CD4-positive, alpha-beta T cell treated with Interleukin-21 for 1 hour (primary cell): ENCODE data around the gene UQCRC1.

ENCODE experiments used
- DNase-seq: peaks from one replicate; pipeline ENCODE4 v3.0.0-alpha.2; 2020

UQCRC1 gene

DNA sequence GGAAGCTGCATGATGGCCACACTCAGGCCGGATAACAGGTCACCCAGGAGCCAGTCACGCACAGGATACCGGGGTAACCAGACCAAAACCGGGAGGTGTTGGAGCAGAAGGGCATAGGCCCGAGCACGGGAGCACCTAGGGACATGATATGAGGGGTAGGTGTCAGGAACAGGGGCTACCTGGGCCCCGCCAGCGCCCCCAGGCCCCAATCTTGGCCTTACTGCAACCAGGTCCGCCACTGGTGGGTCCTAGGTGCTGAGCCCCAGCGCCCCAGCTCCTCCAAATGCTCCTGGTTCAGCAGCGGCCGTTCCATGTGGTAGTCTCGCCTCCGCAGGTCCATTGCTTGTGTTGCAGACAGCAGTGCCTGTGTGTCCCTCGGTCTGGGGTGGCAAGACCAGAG lies 23.8 kb upstream of the UQCRC1 start:
- DNase-seq, result no peak

DNA sequence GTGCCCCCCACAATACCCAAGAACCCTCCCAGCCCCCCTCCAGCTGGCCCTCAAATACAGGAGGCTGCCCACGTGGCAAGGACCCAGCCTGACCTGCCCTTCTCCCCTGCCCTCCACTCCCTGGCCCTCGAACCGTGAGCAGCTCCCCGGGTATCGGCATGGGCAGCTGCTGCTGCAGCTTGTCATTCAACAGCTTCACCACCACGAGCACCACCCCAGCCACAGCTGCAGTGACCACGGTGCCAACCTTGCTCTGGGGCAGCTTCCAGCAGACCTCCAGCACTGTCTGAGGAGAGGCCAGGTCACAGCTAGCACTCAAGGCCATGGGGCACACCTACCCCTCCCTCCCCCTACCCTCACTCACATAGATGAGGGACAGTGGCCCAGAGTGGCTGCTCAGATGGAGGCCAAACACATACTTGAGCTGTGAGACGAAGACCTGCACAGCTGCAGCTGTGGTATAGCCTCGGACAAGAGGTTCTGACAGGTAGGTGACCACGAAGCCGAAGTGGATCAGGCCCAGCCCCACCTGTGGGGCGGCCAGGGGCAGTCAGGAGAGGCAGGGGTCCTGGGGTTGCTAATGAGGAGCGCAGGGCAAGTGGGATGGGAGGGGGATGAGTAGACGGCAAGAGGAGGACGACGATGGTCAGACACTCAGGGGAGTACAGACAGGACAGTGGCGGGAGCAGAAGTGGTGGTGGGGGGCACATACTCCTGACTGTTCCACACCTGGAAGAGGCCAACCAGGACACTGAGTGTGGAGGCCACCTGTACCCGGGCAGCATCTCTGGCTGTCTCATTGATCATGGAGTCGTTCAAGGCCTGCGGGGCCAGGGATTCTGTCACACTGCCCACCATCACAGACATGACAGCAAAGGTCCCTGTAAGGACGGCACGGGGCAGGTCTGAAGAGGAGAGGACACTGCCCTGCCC lies 22.3 kb upstream of the UQCRC1 start:
- DNase-seq, result no peak

GRCh38 chr3:48630833-48631232 lies 21.4 kb upstream of the UQCRC1 start:
- DNase-seq, result no peak

- no peak for DNase-seq
Measured at GRCh38 chr3:48630407-48630806, 21.0 kb upstream of the UQCRC1 start.

DNA sequence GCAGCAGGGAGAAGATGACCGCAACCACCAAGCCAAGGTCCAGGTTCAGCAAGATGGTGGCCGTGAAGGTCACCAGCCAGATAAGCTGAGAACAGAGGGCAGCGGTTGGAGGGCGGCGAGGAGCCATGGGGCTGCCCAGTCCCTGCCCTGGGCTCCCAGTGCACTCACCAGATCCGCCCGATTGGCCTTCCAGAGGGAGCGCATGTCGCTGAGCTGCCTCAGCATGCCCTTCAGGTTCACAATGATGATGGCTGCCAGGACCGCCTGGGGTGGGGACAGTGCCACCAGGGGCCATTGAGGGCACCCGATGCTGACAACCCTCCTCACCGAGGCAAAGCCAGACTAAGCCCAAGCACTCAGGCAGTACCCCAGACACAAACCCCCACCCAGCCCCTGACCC lies 20.4 kb upstream of the UQCRC1 start:
- DNase-seq, result no peak

GRCh38 chr3:48628277-48629017 lies 19.0 kb upstream of the UQCRC1 start:
- DNase-seq, result no peak

GRCh38 chr3:48625600-48625999 lies 16.2 kb upstream of the UQCRC1 start:
- DNase-seq, result no peak

- DNase-seq, result no peak
Measured at GRCh38 chr3:48624767-48625166, 15.3 kb upstream of the UQCRC1 start.

- no peak for DNase-seq
Measured at GRCh38 chr3:48623851-48624547, 14.6 kb upstream of the UQCRC1 start.

DNA sequence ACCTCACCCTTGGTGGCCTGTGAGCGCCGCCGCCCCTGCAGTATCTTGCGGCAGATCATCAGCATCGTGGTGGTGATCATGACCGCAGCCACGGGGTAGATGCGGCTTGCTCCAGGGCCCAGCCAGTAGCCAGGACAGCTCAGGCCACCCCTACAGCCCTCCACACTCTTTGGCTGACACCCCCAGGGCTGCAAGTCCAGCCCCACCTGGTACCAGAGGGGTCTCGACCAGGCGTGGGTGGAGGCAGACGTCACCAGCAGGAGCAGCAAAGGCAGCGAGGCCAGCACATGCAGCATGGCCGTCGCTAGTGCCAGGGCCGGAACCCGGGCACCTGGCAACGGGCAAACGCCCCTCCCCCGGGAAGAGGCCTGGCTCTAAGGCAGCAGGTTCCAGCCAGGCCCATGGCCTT lies 12.0 kb upstream of the UQCRC1 start, which contains the start of gene TMEM89:
TMEM89 (minus strand) TSS at position 309 of the 409 bp plus-strand sequence; CDS start at position 296, 13 bp downstream.
- no peak for DNase-seq

DNA sequence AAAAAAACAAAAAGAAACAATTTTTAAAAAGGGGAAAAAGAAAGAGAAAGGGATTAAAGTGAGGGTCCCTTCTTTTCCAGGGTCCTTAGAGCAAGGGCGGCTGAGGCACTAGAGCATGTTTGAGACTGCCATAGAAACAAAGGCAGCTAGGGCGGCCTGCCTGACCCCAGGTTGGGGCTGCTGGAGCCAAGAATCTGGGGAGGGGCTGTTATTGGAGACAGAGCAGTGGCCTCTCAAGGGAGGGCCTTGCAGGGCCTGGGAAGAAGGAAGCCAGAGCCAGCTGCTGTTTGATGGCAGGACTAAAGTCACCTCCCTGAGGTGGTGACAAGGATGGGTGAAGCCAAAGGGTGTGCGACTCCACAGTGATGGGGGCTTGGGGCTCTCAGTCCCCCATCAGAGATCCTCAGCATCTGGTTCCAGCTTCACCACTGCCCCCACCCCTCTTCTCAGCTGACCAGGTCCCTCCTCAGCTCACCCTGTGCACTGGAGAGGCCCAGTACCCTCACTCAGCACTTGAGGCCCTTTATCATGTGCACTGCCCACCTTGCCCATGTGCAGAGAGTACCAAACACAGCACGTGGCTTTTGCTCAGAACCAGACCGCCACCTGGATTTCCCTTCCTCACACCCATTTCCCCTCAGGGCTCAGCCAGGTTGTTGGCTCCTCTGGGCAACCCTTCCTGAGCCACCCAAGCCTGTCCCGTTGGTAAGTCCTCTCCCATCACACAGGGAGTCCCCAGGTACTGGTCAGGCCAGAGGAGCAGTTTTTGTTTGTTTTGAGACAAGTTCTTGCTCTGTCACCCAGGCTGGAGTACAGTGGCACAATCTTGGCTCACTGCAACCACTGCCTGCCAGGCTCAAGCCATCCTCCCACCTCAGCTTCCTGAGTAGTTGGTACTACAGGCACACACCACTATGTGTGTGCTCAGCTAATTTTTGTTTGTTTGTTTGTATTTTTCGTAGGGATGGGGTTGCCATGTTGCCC lies 10.4 kb upstream of the UQCRC1 start:
- no peak for DNase-seq

GRCh38 chr3:48617559-48617958 lies 8.1 kb upstream of the UQCRC1 start:
- no peak for DNase-seq

- DNase-seq, result no peak
Measured at GRCh38 chr3:48614044-48614443, 4.6 kb upstream of the UQCRC1 start.

DNA sequence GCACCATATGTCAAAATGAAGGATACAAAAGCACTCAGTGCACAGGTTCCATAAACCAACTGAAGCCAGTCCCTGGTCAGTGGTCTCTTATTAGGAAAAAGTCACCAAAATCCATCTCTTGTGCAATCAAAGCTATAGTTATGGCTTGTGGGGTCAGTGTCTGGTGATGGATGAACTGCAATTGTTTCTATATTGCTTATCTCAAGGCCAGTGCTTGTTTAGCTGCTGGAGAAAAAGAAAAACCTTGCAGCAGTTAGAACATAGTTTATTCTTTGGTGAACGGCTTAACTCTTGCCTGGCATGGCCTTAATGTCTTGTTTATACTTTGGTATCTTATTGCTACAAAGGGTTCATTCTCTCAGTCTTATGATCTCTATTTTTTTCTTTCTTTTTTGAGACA lies 2.9 kb upstream of the UQCRC1 start:
- DNase-seq, result no peak

- no peak for DNase-seq
Measured at GRCh38 chr3:48607519-48607918, 1.9 kb downstream of the UQCRC1 start.

- no peak for DNase-seq
Measured at GRCh38 chr3:48601622-48601994, 7.8 kb downstream of the UQCRC1 start.

- no peak for DNase-seq
Measured at GRCh38 chr3:48600711-48601621, 8.5 kb downstream of the UQCRC1 start.

- no peak for DNase-seq
Measured at GRCh38 chr3:48599509-48600285, 9.7 kb downstream of the UQCRC1 start.

DNA sequence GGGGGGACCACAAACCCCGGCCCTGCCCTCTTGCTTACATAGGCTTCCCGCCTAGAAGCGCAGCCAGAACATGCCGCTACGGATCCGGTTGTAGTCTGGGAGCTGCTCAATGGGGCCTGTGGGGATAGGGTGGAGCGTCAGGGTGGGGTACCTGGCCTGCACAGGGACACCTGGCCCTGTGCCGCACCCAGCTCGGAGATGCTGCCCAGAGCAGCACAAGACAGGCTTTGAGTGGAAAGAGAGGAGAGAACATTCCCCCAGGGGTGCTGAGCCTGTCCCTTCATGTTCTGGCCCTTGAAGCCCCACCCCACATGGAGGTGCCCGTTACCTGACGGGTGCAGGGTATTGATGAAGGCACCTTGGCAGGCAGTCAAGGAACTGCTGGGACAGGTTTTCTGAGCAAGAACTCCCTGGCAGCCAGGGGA lies 10.4 kb downstream of the UQCRC1 start:
- DNase-seq, result no peak
